Measurements from ENCODE around the gene KLHL29.

KLHL29 gene

DNA sequence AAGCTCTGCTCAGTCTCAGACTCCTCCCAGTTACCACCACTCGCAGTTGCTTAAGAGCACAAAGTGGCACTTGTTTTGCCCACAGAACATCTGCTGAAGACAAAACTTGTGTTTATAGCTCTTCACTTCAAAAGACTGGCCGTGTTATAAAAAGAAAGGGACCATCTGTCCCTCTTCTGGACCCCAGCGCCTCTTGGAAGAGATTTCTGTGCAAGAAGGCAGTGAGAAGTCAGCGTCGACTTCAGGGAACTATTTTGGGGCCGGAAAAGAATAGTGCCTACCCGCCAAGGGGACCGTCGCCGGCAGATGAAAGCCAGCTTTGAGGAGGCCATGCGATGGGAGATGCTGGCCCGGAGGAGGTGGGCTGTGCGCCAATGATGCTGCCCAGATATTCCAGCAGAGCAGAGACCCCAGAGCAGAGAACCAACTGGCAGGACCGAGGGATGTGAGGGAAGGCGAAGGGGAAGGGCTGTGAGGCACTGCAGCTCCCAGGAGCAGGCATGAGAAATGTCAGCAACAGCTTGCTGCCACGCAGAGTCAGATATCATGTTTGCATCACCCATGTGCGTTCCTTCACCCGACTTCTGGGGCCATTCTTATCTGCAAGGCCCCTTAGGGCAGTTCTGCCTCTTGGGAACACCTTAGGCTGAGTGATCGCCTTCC is 271.1 kb downstream of the KLHL29 start:
- H3K36me3 ChIP-seq, result no peaks in the 10 kb centered on the region
- no peak overlapping the region for H3K4me3 ChIP-seq (ENCODE audit: low read depth, low read length)
- no peak for DNase-seq
- no peaks in the 10 kb centered on the region for H3K4me1 ChIP-seq
- H3K27me3 ChIP-seq, result no peaks in the 10 kb centered on the region
- no peaks in the 10 kb centered on the region for H3K9me3 ChIP-seq
- TF ChIP-seq CTCF (IDR thresholded peaks at IDR 0.05; ENCODE audit: low read depth, low read length), result no peak

GRCh38 chr2:23656597-23656973 is 271.6 kb downstream of the KLHL29 start:
- no peaks in the 10 kb centered on the region for H3K27me3 ChIP-seq
- H3K9me3 ChIP-seq, result no peaks in the 10 kb centered on the region
- H3K4me3 ChIP-seq (ENCODE audit: low read depth, low read length), result no peak overlapping the region
- no peaks in the 10 kb centered on the region for H3K36me3 ChIP-seq
- no peaks in the 10 kb centered on the region for H3K4me1 ChIP-seq
- no peak for DNase-seq
- TF ChIP-seq CTCF (IDR thresholded peaks at IDR 0.05; ENCODE audit: low read depth, low read length), result no peak

GRCh38 chr2:23657371-23657770 is 272.4 kb downstream of the KLHL29 start:
- Histone ChIP-seq H3K9me3 (no peaks in the 10 kb centered on the region), H3K4me1 (no peaks in the 10 kb centered on the region), H3K36me3 (no peaks in the 10 kb centered on the region), H3K4me3 (ENCODE audit: low read depth, low read length) (no peak overlapping the region), H3K27me3 (no peaks in the 10 kb centered on the region)
- no peak for DNase-seq
- TF ChIP-seq CTCF (IDR thresholded peaks at IDR 0.05; ENCODE audit: low read depth, low read length), result no peak

DNA sequence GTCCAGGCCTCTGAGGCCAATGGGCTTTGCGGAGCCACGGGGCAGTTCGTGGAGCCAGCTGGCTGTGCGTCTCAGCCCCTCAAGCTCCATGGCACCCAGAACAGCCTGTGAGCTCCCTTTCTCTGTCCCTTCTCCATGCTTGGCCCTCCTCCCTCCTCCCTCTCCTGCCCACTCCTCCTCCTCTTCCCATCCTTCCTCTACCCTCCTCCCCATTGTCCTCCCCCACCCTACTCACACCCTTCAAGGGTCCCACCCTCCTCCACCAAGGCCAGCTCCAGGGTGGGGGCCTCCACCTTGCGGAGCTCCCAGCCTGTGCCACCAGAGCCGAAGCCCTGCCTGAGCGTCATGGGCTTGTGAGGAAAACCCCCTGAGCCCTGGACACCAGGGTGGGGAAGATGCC is 273.0 kb downstream of the KLHL29 start:
- H3K9me3 ChIP-seq, result no peaks in the 10 kb centered on the region
- H3K4me1 ChIP-seq, result no peaks in the 10 kb centered on the region
- H3K4me3 ChIP-seq (ENCODE audit: low read depth, low read length), result no peak overlapping the region
- TF ChIP-seq CTCF (IDR thresholded peaks at IDR 0.05; ENCODE audit: low read depth, low read length), result no peak
- H3K36me3 ChIP-seq, result no peaks in the 10 kb centered on the region
- no peaks in the 10 kb centered on the region for H3K27me3 ChIP-seq
- DNase-seq, result no peak

DNA sequence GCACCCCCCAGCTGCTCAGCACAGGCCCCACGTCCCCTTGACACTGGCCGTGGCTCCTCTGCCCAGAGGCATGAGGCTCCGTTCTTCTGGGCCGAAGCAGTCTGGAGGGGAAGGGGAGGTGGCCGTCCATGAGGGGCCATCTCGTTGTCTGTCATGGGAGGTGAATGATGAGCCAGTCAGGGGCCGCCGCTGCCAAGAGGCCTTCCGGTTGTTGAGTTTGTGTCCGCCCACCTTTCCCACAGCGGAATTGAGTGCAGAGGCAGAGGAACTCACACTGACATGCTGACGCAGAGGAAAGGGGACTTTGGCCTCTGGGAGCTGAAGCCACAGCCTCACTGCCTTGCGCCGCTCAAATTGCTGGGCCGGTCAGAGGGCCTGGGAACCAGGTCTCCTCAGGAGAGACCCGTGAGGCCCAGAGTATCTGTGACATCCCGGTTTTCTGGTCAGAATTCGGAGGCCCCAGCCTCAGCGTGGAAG is 273.5 kb downstream of the KLHL29 start:
- no peak for TF ChIP-seq CTCF (IDR thresholded peaks at IDR 0.05; ENCODE audit: low read depth, low read length)
- no peaks in the 10 kb centered on the region for H3K36me3 ChIP-seq
- no peaks in the 10 kb centered on the region for H3K27me3 ChIP-seq
- no peak overlapping the region for H3K4me3 ChIP-seq (ENCODE audit: low read depth, low read length)
- no peak for DNase-seq
- H3K9me3 ChIP-seq, result no peaks in the 10 kb centered on the region
- H3K4me1 ChIP-seq, result no peaks in the 10 kb centered on the region

DNA sequence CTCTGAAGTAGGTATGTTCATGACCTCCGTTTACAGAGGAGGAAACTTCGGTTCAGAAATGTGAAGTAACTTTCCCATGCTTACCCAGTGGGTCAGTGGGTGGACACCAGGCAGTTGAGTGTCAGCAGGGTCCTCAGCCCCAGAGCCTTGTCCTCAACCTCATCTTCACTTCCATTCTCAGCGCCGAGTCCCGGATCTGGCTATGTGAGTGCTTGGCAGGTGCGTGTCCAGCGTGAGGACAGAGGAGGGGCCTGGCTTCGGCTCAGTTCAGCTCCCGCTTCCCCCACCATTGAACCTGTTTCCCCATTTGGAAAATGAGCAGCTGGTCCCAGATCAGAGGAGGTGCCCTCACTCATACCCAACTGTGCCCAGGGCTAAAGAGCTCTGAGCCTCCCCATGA is 274.3 kb downstream of the KLHL29 start:
- no peak overlapping the region for H3K4me3 ChIP-seq (ENCODE audit: low read depth, low read length)
- no peaks in the 10 kb centered on the region for H3K36me3 ChIP-seq
- no peaks in the 10 kb centered on the region for H3K27me3 ChIP-seq
- TF ChIP-seq CTCF (IDR thresholded peaks at IDR 0.05; ENCODE audit: low read depth, low read length), result no peak
- DNase-seq, result no peak
- no peaks in the 10 kb centered on the region for H3K9me3 ChIP-seq
- H3K4me1 ChIP-seq, result no peaks in the 10 kb centered on the region
